GM18507 (cell line): ENCODE results near the gene MCAM.

ENCODE experiments used
- DNase-seq: peaks from one replicate; pipeline ENCODE4 v3.0.0; 2011; ENCODE audit warnings: low read depth; ENCODE audit not compliant: insufficient read length; ENCODE audit errors: extremely low spot score
- FAIRE-seq: peaks from 2 replicates; lab custom pipeline; 2011; peaks lifted over from hg19 to GRCh38; lab: Jason Lieb, UNC

Gene MCAM

DNA sequence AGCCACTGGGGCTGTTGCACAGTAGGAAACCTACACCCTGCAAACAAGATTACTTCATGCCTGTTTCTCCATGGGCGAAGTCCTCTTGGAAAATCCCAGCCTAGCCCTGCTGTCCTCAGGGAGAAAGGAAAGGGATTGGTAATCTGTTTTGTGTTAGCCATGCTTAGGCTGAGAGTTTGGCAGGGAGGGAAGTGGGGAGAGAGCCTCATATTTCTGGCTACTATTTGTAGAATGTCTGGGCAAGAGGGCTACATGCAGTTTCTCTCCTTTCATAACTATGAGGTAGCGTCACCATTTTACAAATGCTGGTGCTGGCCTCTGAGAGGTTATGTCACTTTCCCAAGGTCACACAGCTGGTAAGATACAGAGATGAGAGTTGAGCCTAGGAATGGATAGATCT lies 30.3 kb upstream of the MCAM start:
- FAIRE-seq = no peak

DNA sequence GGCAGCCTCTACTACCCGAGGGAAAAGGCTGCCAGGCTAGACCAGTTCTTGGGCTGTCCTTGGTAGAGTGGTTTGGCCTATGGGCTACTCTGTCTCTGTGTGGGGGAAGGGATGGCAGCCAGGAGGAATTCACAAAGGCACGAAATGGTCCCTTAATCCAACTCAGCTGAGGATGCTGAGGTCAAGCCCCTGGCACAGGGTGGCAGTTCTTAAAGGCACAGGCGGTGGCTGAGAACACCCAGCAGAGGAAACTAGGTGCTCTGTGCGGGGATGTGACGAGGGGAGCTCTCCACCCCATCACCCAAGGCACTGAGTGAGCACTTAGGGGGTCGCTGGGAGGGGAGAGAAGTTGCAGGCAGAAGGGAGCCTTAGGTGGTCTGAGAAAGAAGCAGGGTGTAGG lies 29.7 kb upstream of the MCAM start, which contains the start of gene MFRP:
TSS of gene MFRP (minus strand) at position 101 of the 400 bp plus-strand sequence. CDS start 192 bp downstream, outside the sequence.
- no peak for FAIRE-seq
- DNase-seq = no peak

More for the DNA sequence above, 30.3 kb upstream of the MCAM start:
- DNase-seq = no peak

GRCh38 chr11:119345685-119346084 lies 28.8 kb upstream of the MCAM start:
- FAIRE-seq = no peak
- no peak for DNase-seq

- FAIRE-seq = no peak
- no peak for DNase-seq
Measured at GRCh38 chr11:119344291-119345010, 27.5 kb upstream of the MCAM start.

- DNase-seq (no peak), FAIRE-seq (no peak)
Measured at GRCh38 chr11:119343726-119344125, 26.8 kb upstream of the MCAM start.

- FAIRE-seq (no peak), DNase-seq (no peak)
Measured at GRCh38 chr11:119342362-119343130, 25.6 kb upstream of the MCAM start.

- DNase-seq (no peak), FAIRE-seq (no peak)
Measured at GRCh38 chr11:119342023-119342300, 25.0 kb upstream of the MCAM start.

DNA sequence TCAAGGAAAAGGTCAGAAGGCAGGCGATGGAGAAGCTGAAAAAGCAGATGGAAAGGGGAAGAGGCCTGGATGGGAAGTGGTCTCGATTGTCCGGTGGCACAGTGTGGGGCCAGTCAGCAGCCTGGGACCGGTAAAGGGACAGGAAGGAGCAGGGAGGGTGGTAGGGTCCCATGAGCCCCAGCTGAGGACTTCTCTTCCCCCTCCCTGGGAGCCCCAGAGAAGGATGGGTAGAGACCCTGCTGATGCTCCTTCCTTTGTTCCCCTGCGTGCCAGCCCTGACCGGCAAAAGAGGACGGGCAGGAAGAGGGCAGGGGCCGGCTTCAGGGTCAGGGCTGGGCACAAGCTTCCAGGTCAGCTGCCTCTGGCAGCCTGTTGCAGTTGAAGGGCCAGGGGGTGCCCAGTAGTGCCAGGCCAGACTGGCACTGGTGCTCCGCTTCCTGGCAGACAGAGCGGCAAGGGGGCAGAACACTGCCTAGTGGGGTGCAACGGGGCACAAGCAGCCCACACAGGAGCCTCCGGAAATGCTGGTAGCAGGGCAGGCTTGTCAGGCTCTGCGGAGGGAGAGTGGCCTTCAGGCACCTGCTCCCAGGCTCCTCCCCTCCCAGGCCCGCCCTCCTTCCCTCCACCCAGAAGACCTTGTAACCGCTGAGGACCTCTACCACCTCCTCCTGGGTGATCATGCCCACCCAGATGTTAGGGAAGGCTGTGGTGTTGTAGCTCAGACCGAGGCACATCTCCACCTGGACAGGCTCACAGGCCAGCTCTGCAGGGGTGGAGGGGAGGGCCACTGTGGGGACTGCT lies 24.5 kb upstream of the MCAM start:
- DNase-seq (no peak), FAIRE-seq (no peak)

GRCh38 chr11:119340335-119341221 lies 23.6 kb upstream of the MCAM start, which contains the start of gene C1QTNF5:
TSS of gene C1QTNF5 (minus strand) at chr11:119340883. CDS start at chr11:119340397, 486 bp downstream.
- DNase-seq = no peak
- FAIRE-seq = no peak

- DNase-seq (no peak), FAIRE-seq (no peak)
Measured at GRCh38 chr11:119339589-119340334, 22.8 kb upstream of the MCAM start.

DNA sequence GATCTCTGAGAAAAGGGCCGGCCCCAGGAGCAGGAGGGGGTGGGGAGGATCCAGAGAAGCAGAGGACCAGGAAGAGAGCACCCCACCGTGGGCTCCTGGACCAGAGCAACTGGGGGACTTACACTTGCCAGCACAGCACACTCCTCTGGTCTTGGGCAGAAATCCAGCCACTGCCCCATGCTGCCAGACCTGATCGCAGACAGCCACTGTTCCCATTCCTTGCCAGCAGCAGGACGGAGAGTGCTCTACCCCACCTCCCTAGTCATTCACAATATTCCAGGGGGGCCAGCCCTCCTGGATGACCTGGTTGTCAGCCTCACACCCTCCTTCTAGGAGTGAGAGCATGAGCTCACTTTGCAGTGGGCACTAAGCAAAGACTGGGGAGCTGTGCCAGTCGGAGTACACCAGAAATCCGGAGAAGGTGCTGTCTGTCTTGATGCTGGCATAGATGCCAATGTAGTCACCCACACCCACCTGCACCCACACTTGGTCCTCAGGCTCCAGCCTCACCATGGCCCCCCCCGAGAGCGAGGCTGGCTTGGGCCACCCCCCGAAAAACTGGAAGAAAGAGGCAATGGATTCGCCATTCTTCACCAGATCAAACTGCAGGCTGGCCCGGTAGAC lies 22.1 kb upstream of the MCAM start:
- no peak for DNase-seq
- no peak for FAIRE-seq

DNA sequence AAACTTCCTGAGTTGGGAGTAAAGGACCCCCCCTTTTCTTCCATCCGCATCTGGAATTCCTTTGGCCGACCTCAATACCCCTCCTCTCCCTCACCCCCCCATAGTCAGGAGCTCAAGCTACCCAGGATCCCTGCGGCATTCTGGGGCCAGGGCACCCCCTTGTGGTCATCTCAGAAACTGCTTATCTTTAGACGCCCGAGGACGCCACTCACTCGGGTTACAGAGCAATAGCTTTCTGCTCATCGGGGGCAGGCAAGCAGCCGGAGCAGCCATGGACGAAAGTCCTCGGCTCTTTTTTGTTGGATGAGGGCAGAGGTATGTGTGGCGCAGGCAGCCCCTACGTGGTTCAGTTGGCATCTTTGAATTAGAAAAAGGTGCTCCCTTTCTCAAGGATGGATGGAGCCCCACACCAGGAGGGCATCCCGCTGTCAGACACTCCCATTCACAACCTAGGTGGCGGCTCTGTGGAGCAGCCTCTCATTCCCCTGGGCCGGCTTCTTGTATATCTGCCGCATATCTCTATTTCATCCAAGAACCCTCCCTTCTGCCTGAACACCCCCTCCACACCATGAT lies 21.5 kb upstream of the MCAM start:
- FAIRE-seq (peak; percentile 18), DNase-seq (no peak)

- DNase-seq = no peak
- FAIRE-seq = no peak
Measured at GRCh38 chr11:119337581-119338317, 20.8 kb upstream of the MCAM start.

DNA sequence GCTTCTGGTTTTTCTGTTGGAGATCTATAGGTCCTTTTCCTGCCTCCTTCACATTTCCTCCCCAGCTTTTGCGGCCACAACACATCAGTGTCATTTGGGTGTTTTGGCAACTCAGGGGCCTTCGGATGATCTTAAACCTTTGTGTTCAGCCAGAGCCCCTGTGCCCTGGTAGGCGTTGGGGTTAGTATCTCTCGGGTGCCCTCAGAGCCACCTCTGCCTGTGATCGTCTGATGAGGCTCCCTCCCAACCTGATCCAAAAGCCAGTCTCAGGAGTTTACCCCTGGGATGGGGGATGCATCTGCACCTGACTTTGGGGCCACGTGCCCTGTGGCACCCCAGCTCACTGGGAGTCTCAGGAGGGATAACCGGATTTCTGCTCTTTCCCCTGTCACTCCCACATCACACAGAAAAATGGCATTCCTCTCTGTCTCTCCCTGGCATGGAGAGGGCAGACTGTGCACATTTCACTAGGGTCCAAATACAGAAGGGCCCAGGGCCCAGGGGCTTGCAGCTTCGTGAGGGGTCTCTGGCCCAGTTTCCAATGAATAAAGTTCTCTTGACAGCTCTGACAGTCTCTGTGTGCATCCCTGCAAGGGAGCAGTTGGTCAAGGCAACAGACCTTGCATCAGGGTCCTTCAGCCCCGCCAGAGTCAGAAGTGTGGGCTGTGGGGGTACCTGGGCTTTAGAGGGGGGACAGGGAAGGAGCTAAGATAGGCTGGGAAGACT lies 20.0 kb upstream of the MCAM start:
- DNase-seq (no peak), FAIRE-seq (no peak)

GRCh38 chr11:119335655-119336543 lies 19.0 kb upstream of the MCAM start:
- DNase-seq (no peak), FAIRE-seq (no peak)
